RWPE2 (cell line): ENCODE measurements around the gene SCG3.

Experiments
- ATAC-seq: fragments of 200-7000 bp; cut with Tn5 transposase; 3 replicates; pipeline ENCODE4 v1.9.1; 2021; ENCODE audit warnings: low read depth
- DNase-seq: peaks from one replicate; pipeline ENCODE4 v3.0.0-alpha.2; 2020; ENCODE audit warnings: low spot score
- H3K27ac ChIP-seq: fragments of 450-650 bp; 2 replicates; pipeline ENCODE4 v1.5.1; 2017; ENCODE audit warnings: mild to moderate bottlenecking; ENCODE audit not compliant: poor library complexity, severe bottlenecking
- H3K27me3 ChIP-seq: fragments of 250-450 bp; sonication (Bioruptor Pico); 2 replicates; pipeline ENCODE4 v1.5.1; 2021; ENCODE audit warnings: mild to moderate bottlenecking, moderate library complexity; ENCODE audit not compliant: insufficient read depth, poor library complexity, severe bottlenecking
- H3K36me3 ChIP-seq: fragments of 250-450 bp; sonication (Bioruptor Pico); 2 replicates; pipeline ENCODE4 v1.5.1; 2020; ENCODE audit warnings: low read depth, mild to moderate bottlenecking, moderate library complexity
- H3K4me1 ChIP-seq: fragments of 250-450 bp; sonication (Bioruptor Pico); 2 replicates; pipeline ENCODE4 v1.5.1; 2021; ENCODE audit warnings: mild to moderate bottlenecking, moderate library complexity; ENCODE audit not compliant: insufficient read depth, poor library complexity, severe bottlenecking
- H3K4me3 ChIP-seq: fragments of 250-450 bp; sonication (Bioruptor Pico); 2 replicates; pipeline ENCODE4 v1.5.1; 2021; ENCODE audit warnings: mild to moderate bottlenecking, moderate library complexity; ENCODE audit not compliant: severe bottlenecking
- H3K9me3 ChIP-seq: fragments of 250-450 bp; sonication (Bioruptor Pico); 2 replicates; pipeline ENCODE4 v1.5.1; 2021; ENCODE audit warnings: mild to moderate bottlenecking, moderate library complexity; ENCODE audit not compliant: severe bottlenecking
- CTCF ChIP-seq: fragments of 450-650 bp; IDR thresholded peaks from one replicate; pipeline ENCODE4 v1.5.1; 2017; ENCODE audit warnings: mild to moderate bottlenecking, moderate library complexity; ENCODE audit not compliant: poor library complexity, severe bottlenecking

Gene SCG3

DNA sequence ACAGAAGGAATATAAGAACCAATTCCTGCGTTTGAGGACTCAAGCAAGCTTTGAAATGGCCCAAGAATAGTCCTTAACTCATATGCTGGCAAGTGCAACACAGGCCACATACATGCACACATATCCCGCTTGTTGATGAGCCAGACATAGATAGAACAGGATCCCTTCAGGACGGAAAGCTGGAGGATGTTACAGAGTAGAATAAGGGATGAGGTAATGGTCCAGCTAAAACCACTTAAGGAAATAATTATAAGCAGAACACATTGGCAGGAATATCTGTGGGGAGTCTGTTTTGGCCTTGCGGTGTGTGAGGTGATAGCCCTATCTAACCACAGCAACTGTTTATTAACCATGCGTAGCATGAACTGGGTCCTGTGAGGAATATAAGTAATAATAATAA lies 25.0 kb downstream of the SCG3 start:
- no peak overlapping the region for H3K4me3 ChIP-seq
- ATAC-seq (no peak), DNase-seq (no peak)
- H3K36me3 ChIP-seq = no peaks in the 10 kb centered on the region
- no peak overlapping the region for H3K27ac ChIP-seq
- H3K4me1 ChIP-seq = no peaks in the 10 kb centered on the region
- no peaks in the 10 kb centered on the region for H3K9me3 ChIP-seq
- peaks cover 16% of the 10 kb centered on the region for H3K27me3 ChIP-seq
- TF ChIP-seq CTCF = no peak

DNA sequence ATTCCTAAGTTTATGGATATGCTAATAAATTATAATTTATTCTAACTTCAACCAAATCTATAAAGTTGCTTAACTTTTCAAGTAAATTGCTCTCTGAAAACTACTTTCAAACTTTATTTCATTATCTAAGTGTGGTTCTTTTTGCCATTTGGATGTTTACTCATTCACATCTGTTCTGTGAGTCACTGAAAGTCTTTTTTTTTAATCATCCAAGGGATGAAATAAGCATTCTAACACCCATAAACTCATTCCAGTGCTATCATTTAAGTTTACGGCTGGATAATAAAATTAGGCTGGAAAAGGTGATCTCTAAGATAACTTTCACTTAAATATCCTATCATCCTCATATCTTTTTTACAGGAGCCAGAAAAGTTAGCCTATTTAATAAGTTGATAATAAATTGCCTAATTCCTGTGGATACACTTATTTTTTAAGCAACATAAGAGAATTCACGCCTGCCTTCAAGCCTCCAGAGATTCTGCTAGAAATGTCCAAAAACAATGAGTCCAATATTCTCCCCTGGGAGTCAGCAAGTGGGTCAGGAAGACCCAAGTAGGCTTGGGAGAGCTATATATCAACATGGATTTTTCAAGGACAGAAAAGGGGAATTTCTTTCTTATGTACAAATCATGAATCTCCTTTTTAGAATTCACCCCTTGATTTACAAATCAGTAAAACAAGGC lies 25.8 kb downstream of the SCG3 start:
- H3K4me1 ChIP-seq = no peaks in the 10 kb centered on the region
- H3K27ac ChIP-seq = no peak overlapping the region
- no peaks in the 10 kb centered on the region for H3K9me3 ChIP-seq
- no peaks in the 10 kb centered on the region for H3K36me3 ChIP-seq
- DNase-seq (no peak), ATAC-seq (no peak)
- peaks cover 13% of the 10 kb centered on the region for H3K27me3 ChIP-seq
- H3K4me3 ChIP-seq = no peak overlapping the region
- TF ChIP-seq CTCF = no peak

- H3K4me3 ChIP-seq = no peak overlapping the region
- H3K4me1 ChIP-seq = no peaks in the 10 kb centered on the region
- DNase-seq (no peak), ATAC-seq (no peak; the same call in 2 of the 3 replicates)
- no peaks in the 10 kb centered on the region for H3K9me3 ChIP-seq
- no peak overlapping the region for H3K27ac ChIP-seq
- TF ChIP-seq CTCF = no peak
- H3K36me3 ChIP-seq = no peaks in the 10 kb centered on the region
- peaks cover 12% of the 10 kb centered on the region for H3K27me3 ChIP-seq
Measured at GRCh38 chr15:51708013-51708412, 26.7 kb downstream of the SCG3 start.

DNA sequence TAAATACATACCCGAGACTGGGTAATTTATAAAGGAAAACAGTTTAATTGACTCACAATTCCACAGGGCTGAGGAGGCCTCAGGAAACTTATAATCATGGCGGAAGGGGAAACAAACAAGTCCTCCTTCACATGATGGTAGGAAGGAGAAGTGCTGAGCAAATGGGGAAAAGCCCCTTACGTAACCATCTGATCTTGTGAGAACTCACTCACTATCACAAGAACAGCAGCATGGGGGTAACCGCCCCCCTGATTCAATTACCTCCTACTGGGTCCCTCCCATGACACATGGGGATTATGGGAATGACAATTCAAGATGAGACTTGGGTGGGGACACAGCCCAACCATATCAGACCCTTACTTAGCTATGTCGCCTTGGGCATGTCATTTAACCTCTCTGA lies 27.7 kb downstream of the SCG3 start:
- no peak for ATAC-seq
- H3K4me1 ChIP-seq = no peaks in the 10 kb centered on the region
- H3K27me3 ChIP-seq = peaks cover 9% of the 10 kb centered on the region

More for the DNA sequence above, 27.7 kb downstream of the SCG3 start:
- Histone ChIP-seq H3K36me3 (no peaks in the 10 kb centered on the region), H3K9me3 (no peaks in the 10 kb centered on the region), H3K4me3 (no peak overlapping the region), H3K27ac (no peak overlapping the region)
- TF ChIP-seq CTCF = no peak
- no peak for DNase-seq
